ENCODE data around the gene TMEM184C. TPM values are rescaled to one million over a fixed set of nuclear protein-coding genes. Genes with fewer than 3 reads are reported as not detected.

The TMEM184C gene
- total and polyA plus RNA-seq, 2 of the 8 experiments (the other 6 are each of a cell fraction or from before 2014, with no cell fraction given) = 11.1 to 42.4 TPM

DNA sequence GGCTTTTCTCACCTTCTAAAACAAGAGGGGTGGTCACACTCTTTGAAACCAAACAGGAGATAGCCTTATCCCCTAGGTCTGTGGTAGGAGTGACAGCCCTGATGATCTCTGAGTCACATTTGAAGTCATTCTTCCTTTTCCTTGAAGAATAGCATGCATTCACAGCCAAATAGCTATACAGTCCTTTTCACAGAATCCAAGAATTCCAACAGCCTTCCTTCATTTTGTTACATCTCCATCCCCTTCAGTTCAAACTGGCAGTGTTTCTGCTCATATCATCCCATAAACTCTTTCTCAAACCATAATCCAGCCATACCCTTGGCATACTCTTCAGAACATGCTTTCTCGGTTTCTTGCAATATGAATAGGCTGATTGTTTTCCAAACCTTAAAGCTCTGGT is 33.3 kb upstream of the TMEM184C start:
- Histone ChIP-seq H2BK20ac (ENCODE audit: low read length) (no peak overlapping the region), H4K8ac (ENCODE audit: extremely low read depth, insufficient read depth, low read length) (no peak overlapping the region), H4K91ac (replicated peaks; ENCODE audit: insufficient read length, low read length) (no peak overlapping the region), H3K23me2 (ENCODE audit: low read depth, low read length) (no peaks in the 10 kb centered on the region; the same call in 1 of the 2 replicates), H3K14ac (ENCODE audit: insufficient read length) (no peak overlapping the region), H2BK12ac (ENCODE audit: low read depth, low read length) (no peak overlapping the region), H3K79me2 (ENCODE audit: control insufficient read depth in 1 of 2, insufficient read depth in 2 of 2, low read length in 2 of 2) (no peaks in the 10 kb centered on the region), H3K9me3 (ENCODE audit: insufficient read depth in 2 of 2, low read depth in 1 of 2, low read length in 1 of 2) (peaks cover 3 to 4% of the 10 kb centered on the region in 2 experiments; a peak in 2 of 4 replicates), H3K79me1 (ENCODE audit: low read depth, low read length) (no peaks in the 10 kb centered on the region), H3K4me2 (ENCODE audit: insufficient read depth in 1 of 2, low read depth in 2 of 2, low read length in 2 of 2) (no peak overlapping the region), H2BK5ac (ENCODE audit: low read depth, low read length) (no peak overlapping the region), H3K23ac (ENCODE audit: insufficient read length) (no peak overlapping the region), H2BK120ac (replicated peaks; ENCODE audit: low read depth, low read length) (no peak overlapping the region), H2AK5ac (ENCODE audit: low read depth, low read length) (no peak overlapping the region; the same call in 1 of the 2 replicates), H2AFZ (ENCODE audit: low read length) (no peak overlapping the region), H3K18ac (ENCODE audit: extremely low read depth, low read length) (no peak overlapping the region), H3K56ac (replicated peaks; ENCODE audit: insufficient read length, low read depth, low read length) (no peak overlapping the region), H3K27ac (ENCODE audit: low read depth, low read length) (no peak overlapping the region), H3K27me3 (replicated peaks in 1 of 4; ENCODE audit: control insufficient read depth in 3 of 4, extremely low read depth in 1 of 4, insufficient read depth in 3 of 4, low read length in 3 of 4) (no peaks in the 10 kb centered on the region), H2BK15ac (ENCODE audit: low read length) (no peak overlapping the region), H3K4me1 (replicated peaks in 1 of 4; ENCODE audit: control insufficient read depth in 3 of 4, insufficient read depth in 4 of 4, low read length in 3 of 4) (no peaks in the 10 kb centered on the region), H3K4ac (replicated peaks; ENCODE audit: insufficient read length, low read depth, low read length) (no peak overlapping the region), H3K9ac (replicated peaks in 1 of 4; ENCODE audit: extremely low read depth in 1 of 4, low read depth in 3 of 4, low read length in 3 of 4) (no peak overlapping the region), H3K36me3 (ENCODE audit: control insufficient read depth in 2 of 4, insufficient read depth in 4 of 4, low read length in 3 of 4) (no peaks in the 10 kb centered on the region), H4K20me1 (replicated peaks in 1 of 2; ENCODE audit: control insufficient read depth in 1 of 2, insufficient read depth in 2 of 2, low read length in 2 of 2) (no peaks in the 10 kb centered on the region), H3K4me3 (ENCODE audit: extremely low read depth in 1 of 4, insufficient read depth in 2 of 4, low read depth in 3 of 4, low read length in 4 of 4) (no peak overlapping the region), H4K5ac (ENCODE audit: insufficient read length, low read depth, low read length) (no peak overlapping the region)
- DNase-seq (ENCODE audit: low read depth in 1 of 2, low spot score in 2 of 2) (peak in 1 of 2 experiments; percentile 1), FAIRE-seq (no peak)
- CTCF ChIA-PET (ENCODE audit: partially characterized antibody) = interaction anchor here (0.6 to 1.4 kb wide), 4 partner anchors 9 to 283 kb away, joined by 3 to 5 read pairs (median 4); no protein-coding TSS in a partner anchor
- POLR2A ChIA-PET (ENCODE audit: partially characterized antibody) = no interaction called here
- WGBS, 2 experiments (ENCODE audit: extremely low coverage in 1 of 2, insufficient coverage in 1 of 2, insufficient read length in 1 of 2, insufficient replicate concordance in 2 of 2, low coverage in 1 of 2, low lambda C conversion rate in 2 of 2, missing lambda C conversion rate in 1 of 2) = 90% methylated on average over 1 of the region's 1 CpG; no CpG with 5 or more reads in 1 of the 2 experiments
- TF ChIP-seq, protein P1, sequence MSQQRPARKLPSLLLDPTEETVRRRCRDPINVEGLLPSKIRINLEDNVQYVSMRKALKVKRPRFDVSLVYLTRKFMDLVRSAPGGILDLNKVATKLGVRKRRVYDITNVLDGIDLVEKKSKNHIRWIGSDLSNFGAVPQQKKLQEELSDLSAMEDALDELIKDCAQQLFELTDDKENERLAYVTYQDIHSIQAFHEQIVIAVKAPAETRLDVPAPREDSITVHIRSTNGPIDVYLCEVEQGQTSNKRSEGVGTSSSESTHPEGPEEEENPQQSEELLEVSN (IDR thresholded peaks at IDR 0.05) = no peak
- TF ChIP-seq SP2 (IDR thresholded peaks at IDR 0.05; ENCODE audit: low read length) = no peak
- no peak for TF ChIP-seq SAP30 (IDR thresholded peaks at IDR 0.05; ENCODE audit: insufficient read depth, insufficient replicate concordance, low read length)
- TF ChIP-seq HDAC2 (IDR thresholded peaks at IDR 0.05; ENCODE audit: borderline replicate concordance in 1 of 2, low read depth in 2 of 2, low read length in 2 of 2) = no peak
- no peak for TF ChIP-seq RNF2 (IDR thresholded peaks at IDR 0.05; ENCODE audit: borderline replicate concordance, low read depth, low read length, missing control alignments, poor library complexity, severe bottlenecking)
- no peak for TF ChIP-seq BACH1 (IDR thresholded peaks at IDR 0.05; ENCODE audit: low read length)
- TF ChIP-seq CHD2 (IDR thresholded peaks at IDR 0.05; ENCODE audit: low read length) = no peak
- TF ChIP-seq SIX5 (IDR thresholded peaks at IDR 0.05; ENCODE audit: low read depth, low read length) = no peak
- no peak for TF ChIP-seq RBBP5 (IDR thresholded peaks at IDR 0.05; ENCODE audit: borderline replicate concordance, low read depth, low read length)
- no peak for TF ChIP-seq TBP (IDR thresholded peaks at IDR 0.05; ENCODE audit: low read depth, low read length)

Data from H1 (cell line).